GM12873 (cell line): ENCODE data around the gene ATG5.

Experiments used
- TF ChIP-seq, protein P1 (sequence below): IDR thresholded peaks from 2 replicates; pipeline ENCODE4 v1.5.1; 2012; ENCODE audit warnings: low read depth, mild to moderate bottlenecking, moderate library complexity, low read length, control low read depth; ENCODE audit not compliant: insufficient read depth; ENCODE audit errors: missing control alignments

Gene ATG5

DNA sequence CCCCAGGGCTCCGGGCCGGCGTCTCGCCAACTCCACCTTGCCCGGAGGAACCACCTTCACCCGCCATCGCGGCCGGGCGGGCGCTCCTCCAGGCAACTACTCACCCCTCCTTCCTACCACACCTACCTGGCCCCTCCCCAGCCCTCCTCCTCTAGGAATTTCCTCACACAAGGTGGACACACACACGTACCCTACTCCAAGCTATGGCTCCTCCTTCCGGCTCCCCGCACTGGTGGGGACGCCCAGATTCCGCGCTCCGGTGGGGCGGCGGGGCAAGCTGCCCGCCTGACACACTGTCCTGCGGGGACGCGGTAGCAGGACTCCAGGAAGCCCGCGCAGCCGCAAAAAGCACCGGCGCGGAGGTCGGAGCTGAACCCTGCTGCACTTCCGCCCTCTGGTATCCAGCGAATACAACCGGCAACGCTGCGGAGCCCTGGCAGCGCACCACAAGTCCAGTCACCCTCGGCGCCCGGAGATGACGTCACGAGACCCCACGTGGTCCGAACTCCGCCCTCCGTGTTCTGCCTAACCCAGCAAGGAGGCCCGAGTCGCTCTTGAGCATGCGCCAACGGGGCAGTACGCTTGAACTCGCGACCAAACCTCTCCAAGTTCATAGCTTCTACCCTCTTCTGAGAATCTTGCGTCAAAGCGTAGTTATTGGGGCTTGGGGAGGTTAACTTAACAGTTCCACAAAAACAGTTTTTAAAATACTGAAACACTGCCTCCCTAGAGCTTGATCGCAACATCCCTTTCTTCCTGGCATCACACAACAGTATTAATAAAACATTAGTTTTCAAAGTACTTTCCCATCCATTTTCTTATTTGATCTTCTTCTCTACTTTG is at the start of gene ATG5:
TSS of gene ATG5 (minus strand) at position 425 of the 843 bp plus-strand sequence. CDS start 9,552 bp downstream, outside the sequence.
- TF ChIP-seq, protein P1, sequence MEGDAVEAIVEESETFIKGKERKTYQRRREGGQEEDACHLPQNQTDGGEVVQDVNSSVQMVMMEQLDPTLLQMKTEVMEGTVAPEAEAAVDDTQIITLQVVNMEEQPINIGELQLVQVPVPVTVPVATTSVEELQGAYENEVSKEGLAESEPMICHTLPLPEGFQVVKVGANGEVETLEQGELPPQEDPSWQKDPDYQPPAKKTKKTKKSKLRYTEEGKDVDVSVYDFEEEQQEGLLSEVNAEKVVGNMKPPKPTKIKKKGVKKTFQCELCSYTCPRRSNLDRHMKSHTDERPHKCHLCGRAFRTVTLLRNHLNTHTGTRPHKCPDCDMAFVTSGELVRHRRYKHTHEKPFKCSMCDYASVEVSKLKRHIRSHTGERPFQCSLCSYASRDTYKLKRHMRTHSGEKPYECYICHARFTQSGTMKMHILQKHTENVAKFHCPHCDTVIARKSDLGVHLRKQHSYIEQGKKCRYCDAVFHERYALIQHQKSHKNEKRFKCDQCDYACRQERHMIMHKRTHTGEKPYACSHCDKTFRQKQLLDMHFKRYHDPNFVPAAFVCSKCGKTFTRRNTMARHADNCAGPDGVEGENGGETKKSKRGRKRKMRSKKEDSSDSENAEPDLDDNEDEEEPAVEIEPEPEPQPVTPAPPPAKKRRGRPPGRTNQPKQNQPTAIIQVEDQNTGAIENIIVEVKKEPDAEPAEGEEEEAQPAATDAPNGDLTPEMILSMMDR: no peak

DNA sequence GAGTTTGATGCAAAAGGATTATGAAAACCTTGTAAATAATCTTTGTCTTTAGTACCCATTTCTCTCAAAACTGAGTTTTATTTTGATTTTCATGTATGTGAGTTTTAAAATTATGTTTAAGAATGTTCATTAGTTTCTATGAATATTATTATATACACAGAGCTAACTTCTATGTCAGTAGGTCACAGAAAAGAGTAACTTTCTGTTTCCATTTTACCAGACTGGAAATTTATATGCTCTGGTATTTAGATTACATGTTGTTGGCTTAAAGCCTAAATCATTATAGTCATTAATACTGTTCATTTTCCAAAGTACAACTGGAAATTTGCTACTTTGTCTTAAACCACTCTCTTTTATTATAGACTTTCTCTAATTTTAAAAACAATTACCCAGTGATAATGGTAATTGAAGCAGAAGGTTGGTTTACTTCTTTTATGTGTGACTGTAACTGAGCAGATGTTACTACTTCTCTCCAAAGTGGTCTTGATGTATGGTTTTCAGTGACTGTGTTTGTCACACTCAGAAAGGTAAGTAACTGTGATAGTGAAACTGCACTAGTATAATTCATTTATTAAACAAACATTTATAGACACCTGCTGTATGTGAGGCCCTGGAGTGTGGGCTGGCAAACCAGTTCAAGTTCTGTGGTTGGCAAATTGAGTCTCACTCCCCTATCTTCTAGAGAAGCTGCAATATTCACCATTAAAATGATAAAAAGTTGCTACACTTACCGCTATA is 48.1 kb upstream of the ATG5 start:
- TF ChIP-seq, protein P1: no peak

DNA sequence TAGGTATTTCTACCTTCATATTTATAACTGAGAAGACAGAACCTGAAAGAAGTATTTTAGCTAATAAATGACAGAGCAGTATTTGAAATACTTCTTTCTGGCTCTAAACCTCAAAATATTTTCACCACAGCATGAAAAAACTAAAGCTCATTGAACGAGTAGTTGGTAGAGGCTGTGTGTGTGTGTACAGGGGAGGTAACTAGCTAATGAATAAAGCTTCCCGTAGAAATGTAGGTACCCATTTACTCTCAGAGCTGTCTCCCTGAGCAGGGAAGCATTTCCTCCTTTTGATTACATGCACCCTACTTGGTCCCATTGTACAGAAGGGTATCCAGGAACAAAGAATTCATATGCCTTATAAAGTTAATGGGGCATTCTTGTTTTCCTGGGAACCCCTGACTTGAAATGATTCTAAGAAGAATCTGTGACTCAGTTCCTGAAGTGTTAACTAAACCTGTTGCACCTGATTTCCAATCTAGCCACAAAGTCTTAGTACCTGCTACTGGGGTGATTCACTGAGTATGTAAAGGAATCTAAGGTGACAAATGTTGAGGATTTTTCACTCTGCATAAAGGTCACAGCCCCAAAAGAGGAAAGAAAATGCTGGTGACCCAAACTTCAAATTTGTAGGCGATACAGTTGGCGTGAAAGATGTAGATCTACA is 47.4 kb upstream of the ATG5 start:
- TF ChIP-seq, protein P1: no peak

DNA sequence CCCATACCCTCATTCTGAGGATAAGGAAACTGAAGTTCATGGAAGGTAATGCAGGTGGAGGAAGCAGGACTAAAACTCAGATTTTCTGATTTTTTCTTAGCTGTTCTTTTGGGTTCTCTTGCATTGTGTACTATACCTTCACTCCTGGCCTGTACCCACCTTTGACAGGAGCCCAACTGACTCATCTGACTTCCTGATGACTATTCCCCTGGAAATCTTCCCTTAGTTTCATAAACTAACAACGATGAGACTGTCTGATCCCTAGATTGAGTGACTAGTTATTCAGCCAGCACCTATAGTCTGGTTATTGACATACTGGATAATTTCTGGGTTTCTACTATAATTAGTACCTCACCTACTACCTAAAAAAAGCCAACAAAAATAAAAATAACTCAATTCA is 45.1 kb upstream of the ATG5 start:
- TF ChIP-seq, protein P1: no peak

DNA sequence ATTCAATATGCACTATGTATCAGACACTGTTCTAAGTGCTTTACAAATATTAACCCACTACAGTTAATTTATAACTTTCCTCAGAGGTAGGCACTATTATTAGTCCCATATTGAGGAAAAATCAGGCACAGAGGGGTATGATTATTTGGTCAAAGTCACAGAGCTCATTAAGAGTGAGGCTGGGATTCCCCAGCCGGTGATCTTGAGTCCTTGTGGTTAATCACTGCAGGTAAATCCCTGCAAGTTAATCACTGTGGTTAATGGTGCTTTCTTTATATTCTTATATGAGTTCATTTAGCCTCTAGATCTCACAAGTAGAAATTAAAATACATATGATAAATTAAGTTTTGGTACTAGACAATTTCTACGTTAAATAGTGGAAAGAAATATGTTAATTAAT is 44.2 kb upstream of the ATG5 start:
- TF ChIP-seq, protein P1: no peak

DNA sequence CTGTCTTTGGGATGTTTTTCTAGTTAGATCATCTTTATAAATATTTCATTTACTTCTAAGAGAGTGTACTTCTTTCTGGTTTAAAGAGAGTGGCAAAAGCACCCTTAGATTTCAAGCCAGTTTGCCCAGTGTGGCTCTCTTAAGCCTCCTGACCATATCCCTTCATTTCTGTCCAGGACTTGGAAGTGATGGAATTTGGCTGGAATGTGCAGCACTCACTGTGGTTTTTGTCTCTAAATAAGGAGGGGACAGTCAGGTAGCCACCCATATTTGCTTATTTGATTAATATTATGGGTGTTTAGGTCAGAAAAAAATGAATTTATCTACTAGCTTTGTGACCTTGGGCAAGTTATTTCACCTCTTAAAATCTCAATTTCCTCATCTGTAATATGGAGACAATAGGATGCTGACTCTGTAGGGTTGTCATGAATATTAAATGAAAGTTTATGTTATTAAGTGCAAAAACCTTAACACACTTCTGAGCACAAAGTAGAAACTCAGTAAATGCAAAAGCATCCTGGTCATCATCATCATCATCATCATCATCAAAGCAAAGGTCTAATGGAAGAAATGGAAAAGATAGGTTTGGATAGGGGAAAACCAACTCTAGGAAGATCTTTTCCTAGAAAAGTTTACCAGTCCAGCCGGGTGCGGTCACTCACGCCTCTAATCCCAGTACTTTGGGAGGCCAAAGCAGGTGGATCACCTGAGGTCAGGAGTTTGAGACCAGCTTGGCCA is 38.0 kb upstream of the ATG5 start:
- TF ChIP-seq, protein P1: no peak

DNA sequence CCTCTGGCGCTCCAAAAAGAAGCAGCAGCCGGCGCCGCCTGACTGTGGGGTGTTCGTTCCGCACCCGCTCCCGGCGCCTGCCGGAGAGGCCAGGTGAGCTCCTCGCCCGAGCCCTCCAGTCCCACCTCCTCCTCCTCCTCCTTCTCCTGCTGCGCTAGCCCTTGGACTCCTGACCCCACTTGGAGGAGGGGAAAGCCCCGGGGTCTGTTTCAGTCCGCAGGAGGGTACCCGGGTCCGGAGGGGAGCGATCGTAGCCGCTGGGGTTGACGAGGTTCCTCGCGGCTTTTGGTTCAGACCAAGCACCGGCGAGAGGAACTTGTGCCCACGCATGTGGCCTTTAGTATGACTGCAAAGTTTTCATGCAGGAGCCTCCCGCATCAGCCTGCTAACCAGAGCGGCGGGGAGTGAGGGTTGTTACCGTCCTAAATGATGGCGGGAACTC is 35.5 kb upstream of the ATG5 start:
- TF ChIP-seq, protein P1: no peak
